Mesendoderm (in vitro differentiated cells): Measurements from ENCODE around the gene SH2D1B.

Experiments used
- DNase-seq: peaks from one replicate; pipeline ENCODE4 v3.0.0; 2013
- H2AK5ac ChIP-seq: 2 replicates; pipeline ENCODE4 v1.6.1; 2013; ENCODE audit warnings: low read length, inconsistent platforms
- H2BK120ac ChIP-seq: 2 replicates; pipeline ENCODE4 v1.6.1; 2013; ENCODE audit warnings: low read depth, mild to moderate bottlenecking, low read length, moderate library complexity, mixed read lengths
- H2BK15ac ChIP-seq: replicated peaks from 2 replicates; pipeline ENCODE4 v1.6.1; 2013; ENCODE audit warnings: low read depth, mild to moderate bottlenecking, moderate library complexity
- H2BK5ac ChIP-seq: 2 replicates; pipeline ENCODE4 v1.6.1; 2013; ENCODE audit warnings: low read length, inconsistent platforms
- H3K18ac ChIP-seq: 2 replicates; pipeline ENCODE4 v1.6.1; 2013; ENCODE audit warnings: mild to moderate bottlenecking, low read length, mixed read lengths
- H3K23ac ChIP-seq: one replicate; pipeline ENCODE4 v1.6.1; 2013; ENCODE audit warnings: low read length
- H3K27ac ChIP-seq: 2 replicates; pipeline ENCODE4 v1.5.1; 2013; ENCODE audit warnings: low read depth, mild to moderate bottlenecking, inconsistent platforms, low read length, moderate library complexity
- H3K27me3 ChIP-seq: 2 replicates; pipeline ENCODE4 v1.6.1; 2013; ENCODE audit warnings: low read length, control low read depth, mild to moderate bottlenecking, inconsistent platforms; ENCODE audit not compliant: insufficient read depth, poor library complexity
- H3K36me3 ChIP-seq: 2 replicates; pipeline ENCODE4 v1.6.1; 2013; ENCODE audit warnings: low read length, inconsistent platforms; ENCODE audit not compliant: control insufficient read depth, insufficient read depth
- H3K4ac ChIP-seq: one replicate; pipeline ENCODE4 v1.6.1; 2013; ENCODE audit warnings: low read depth, mild to moderate bottlenecking, low read length, moderate library complexity
- H3K4me1 ChIP-seq: 2 replicates; pipeline ENCODE4 v1.6.1; 2013; ENCODE audit warnings: low read depth, low read length, inconsistent platforms; ENCODE audit not compliant: control insufficient read depth
- H3K4me2 ChIP-seq: 2 replicates; pipeline ENCODE4 v1.6.1; 2013; ENCODE audit warnings: low read length
- H3K4me3 ChIP-seq: 2 replicates; pipeline ENCODE4 v1.5.1; 2013; ENCODE audit warnings: mild to moderate bottlenecking, low read length
- H3K56ac ChIP-seq: one replicate; pipeline ENCODE4 v1.6.1; 2013; ENCODE audit warnings: low read length
- H3K79me1 ChIP-seq: 2 replicates; pipeline ENCODE4 v1.6.1; 2013; ENCODE audit warnings: low read length, inconsistent platforms
- H3K79me2 ChIP-seq: 2 replicates; pipeline ENCODE4 v1.6.1; 2013; ENCODE audit warnings: mild to moderate bottlenecking, low read length; ENCODE audit not compliant: control insufficient read depth, insufficient read depth
- H3K9ac ChIP-seq: 2 replicates; pipeline ENCODE4 v1.6.1; 2013; ENCODE audit warnings: low read length, inconsistent platforms
- H4K5ac ChIP-seq: one replicate; pipeline ENCODE4 v1.6.1; 2013; ENCODE audit warnings: low read length
- H4K8ac ChIP-seq: one replicate; pipeline ENCODE4 v1.6.1; 2013; ENCODE audit warnings: low read depth, mild to moderate bottlenecking, control low read depth, low read length, moderate library complexity
- WGBS: extraction: QIAGEN DNeasy Blood & Tissue Kit; methylation state at CpG from one replicate; pipeline ENCODE4 v1.1.7; 2013; ENCODE audit warnings: low lambda C conversion rate, missing lambda C conversion rate; ENCODE audit not compliant: insufficient coverage; ENCODE audit errors: extremely low coverage; 5-methylcytosine and 5-hydroxymethylcytosine counted together

The SH2D1B gene

GRCh38 chr1:162376691-162377090 is 35.2 kb downstream of the SH2D1B start, which contains the start of gene SPATA46:
Gene SPATA46, minus strand, starts transcription at chr1:162376854. Its CDS starts 64 bp downstream, at chr1:162376790.
- no CpG with 5 or more reads among the region's 5 CpGs for WGBS
- no peak within 1 kb of the TSS for H3K4me2 ChIP-seq
- H3K18ac ChIP-seq, result no peak within 1 kb of the TSS
- no peaks in the 10 kb centered on the region for H3K36me3 ChIP-seq
- H3K56ac ChIP-seq, result no peak within 1 kb of the TSS
- no peak within 1 kb of the TSS for H3K4me3 ChIP-seq
- no peak for DNase-seq
- H3K23ac ChIP-seq, result no peak within 1 kb of the TSS
- no peak within 1 kb of the TSS for H3K27ac ChIP-seq
- H3K79me1 ChIP-seq, result no peaks in the 10 kb centered on the region
- H4K5ac ChIP-seq, result no peak within 1 kb of the TSS
- no peak within 1 kb of the TSS for H2BK120ac ChIP-seq
- no peaks in the 10 kb centered on the region for H3K79me2 ChIP-seq
- H3K9ac ChIP-seq, result no peak within 1 kb of the TSS
- no peak within 1 kb of the TSS for H3K4ac ChIP-seq
- no peak within 1 kb of the TSS for H2BK15ac ChIP-seq
- H3K4me1 ChIP-seq, result no peaks in the 10 kb centered on the region
- no peak within 1 kb of the TSS for H4K8ac ChIP-seq
- H2AK5ac ChIP-seq, result no peak within 1 kb of the TSS
- no peak within 1 kb of the TSS for H2BK5ac ChIP-seq
- no peaks in the 10 kb centered on the region for H3K27me3 ChIP-seq

- DNase-seq, result no peak
- no peak overlapping the region for H3K23ac ChIP-seq
- H3K4me3 ChIP-seq, result no peak overlapping the region
- no peak overlapping the region for H3K27ac ChIP-seq
- no peaks in the 10 kb centered on the region for H3K36me3 ChIP-seq
- no peak overlapping the region for H2BK120ac ChIP-seq
- H4K8ac ChIP-seq, result no peak overlapping the region
- no peaks in the 10 kb centered on the region for H3K4me1 ChIP-seq
- no peak overlapping the region for H2BK15ac ChIP-seq
- no peak overlapping the region for H3K18ac ChIP-seq
- H4K5ac ChIP-seq, result no peak overlapping the region
- no peaks in the 10 kb centered on the region for H3K79me2 ChIP-seq
- no peaks in the 10 kb centered on the region for H3K79me1 ChIP-seq
- H2BK5ac ChIP-seq, result no peak overlapping the region
- no peak overlapping the region for H2AK5ac ChIP-seq
- no peak overlapping the region for H3K4me2 ChIP-seq
- H3K9ac ChIP-seq, result no peak overlapping the region
- no CpG with 5 or more reads among the region's 8 CpGs for WGBS
- H3K4ac ChIP-seq, result no peak overlapping the region
- H3K27me3 ChIP-seq, result no peaks in the 10 kb centered on the region
- H3K56ac ChIP-seq, result no peak overlapping the region
Observed at GRCh38 chr1:162375463-162375862, 36.5 kb downstream of the SH2D1B start.

- Histone ChIP-seq H3K4me1 (no peaks in the 10 kb centered on the region), H2BK15ac (no peak overlapping the region), H3K23ac (no peak overlapping the region), H3K4me2 (no peak overlapping the region), H4K5ac (no peak overlapping the region), H3K4me3 (no peak overlapping the region), H3K56ac (no peak overlapping the region), H3K79me1 (no peaks in the 10 kb centered on the region), H2BK5ac (no peak overlapping the region), H3K9ac (no peak overlapping the region), H3K18ac (no peak overlapping the region), H2AK5ac (no peak overlapping the region), H2BK120ac (no peak overlapping the region), H3K27ac (no peak overlapping the region), H3K79me2 (no peaks in the 10 kb centered on the region), H3K36me3 (no peaks in the 10 kb centered on the region), H3K4ac (no peak overlapping the region), H3K27me3 (no peaks in the 10 kb centered on the region), H4K8ac (no peak overlapping the region)
- DNase-seq, result no peak
- WGBS, result no CpG with 5 or more reads among the region's 9 CpGs
Observed at GRCh38 chr1:162374406-162374805, 37.5 kb downstream of the SH2D1B start.

- WGBS, result no CpG with 5 or more reads among the region's 8 CpGs
- H3K27ac ChIP-seq, result no peak overlapping the region
- no peak overlapping the region for H3K23ac ChIP-seq
Observed at GRCh38 chr1:162373541-162374260, 38.2 kb downstream of the SH2D1B start.

GRCh38 chr1:162373072-162373427 is 38.9 kb downstream of the SH2D1B start:
- Histone ChIP-seq H2BK5ac (no peak overlapping the region), H4K8ac (no peak overlapping the region), H3K4me3 (no peak overlapping the region), H3K79me2 (no peaks in the 10 kb centered on the region), H3K79me1 (no peaks in the 10 kb centered on the region), H3K27me3 (no peaks in the 10 kb centered on the region), H3K36me3 (no peaks in the 10 kb centered on the region), H3K56ac (no peak overlapping the region), H2BK120ac (no peak overlapping the region), H3K18ac (no peak overlapping the region), H3K23ac (no peak overlapping the region), H3K4me1 (no peaks in the 10 kb centered on the region), H3K9ac (no peak overlapping the region), H2AK5ac (no peak overlapping the region), H2BK15ac (no peak overlapping the region), H3K27ac (no peak overlapping the region), H4K5ac (no peak overlapping the region), H3K4me2 (no peak overlapping the region), H3K4ac (no peak overlapping the region)
- no peak for DNase-seq
- WGBS, result no CpG with 5 or more reads among the region's 1 CpG

More at GRCh38 chr1:162373541-162374260, 38.2 kb downstream of the SH2D1B start:
- Histone ChIP-seq H3K27me3 (no peaks in the 10 kb centered on the region), H3K36me3 (no peaks in the 10 kb centered on the region), H3K79me1 (no peaks in the 10 kb centered on the region), H3K4me1 (no peaks in the 10 kb centered on the region), H2AK5ac (no peak overlapping the region), H3K18ac (no peak overlapping the region), H4K8ac (no peak overlapping the region), H3K4me2 (no peak overlapping the region), H2BK5ac (no peak overlapping the region), H3K56ac (no peak overlapping the region), H2BK120ac (no peak overlapping the region), H3K9ac (no peak overlapping the region), H2BK15ac (no peak overlapping the region), H3K4me3 (no peak overlapping the region), H4K5ac (no peak overlapping the region), H3K4ac (no peak overlapping the region), H3K79me2 (no peaks in the 10 kb centered on the region)
- no peak for DNase-seq
